HG03521 (cell line): ENCODE measurements around the gene NPR3.

Experiments used
- ATAC-seq: cut with Tn5 transposase; IDR thresholded peaks from one replicate; pipeline ENCODE4 v1.9.1; 2021; ENCODE audit warnings: mild to moderate bottlenecking, moderate library complexity; ENCODE audit not compliant: unreplicated experiment

Gene NPR3, protein sequence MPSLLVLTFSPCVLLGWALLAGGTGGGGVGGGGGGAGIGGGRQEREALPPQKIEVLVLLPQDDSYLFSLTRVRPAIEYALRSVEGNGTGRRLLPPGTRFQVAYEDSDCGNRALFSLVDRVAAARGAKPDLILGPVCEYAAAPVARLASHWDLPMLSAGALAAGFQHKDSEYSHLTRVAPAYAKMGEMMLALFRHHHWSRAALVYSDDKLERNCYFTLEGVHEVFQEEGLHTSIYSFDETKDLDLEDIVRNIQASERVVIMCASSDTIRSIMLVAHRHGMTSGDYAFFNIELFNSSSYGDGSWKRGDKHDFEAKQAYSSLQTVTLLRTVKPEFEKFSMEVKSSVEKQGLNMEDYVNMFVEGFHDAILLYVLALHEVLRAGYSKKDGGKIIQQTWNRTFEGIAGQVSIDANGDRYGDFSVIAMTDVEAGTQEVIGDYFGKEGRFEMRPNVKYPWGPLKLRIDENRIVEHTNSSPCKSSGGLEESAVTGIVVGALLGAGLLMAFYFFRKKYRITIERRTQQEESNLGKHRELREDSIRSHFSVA

DNA sequence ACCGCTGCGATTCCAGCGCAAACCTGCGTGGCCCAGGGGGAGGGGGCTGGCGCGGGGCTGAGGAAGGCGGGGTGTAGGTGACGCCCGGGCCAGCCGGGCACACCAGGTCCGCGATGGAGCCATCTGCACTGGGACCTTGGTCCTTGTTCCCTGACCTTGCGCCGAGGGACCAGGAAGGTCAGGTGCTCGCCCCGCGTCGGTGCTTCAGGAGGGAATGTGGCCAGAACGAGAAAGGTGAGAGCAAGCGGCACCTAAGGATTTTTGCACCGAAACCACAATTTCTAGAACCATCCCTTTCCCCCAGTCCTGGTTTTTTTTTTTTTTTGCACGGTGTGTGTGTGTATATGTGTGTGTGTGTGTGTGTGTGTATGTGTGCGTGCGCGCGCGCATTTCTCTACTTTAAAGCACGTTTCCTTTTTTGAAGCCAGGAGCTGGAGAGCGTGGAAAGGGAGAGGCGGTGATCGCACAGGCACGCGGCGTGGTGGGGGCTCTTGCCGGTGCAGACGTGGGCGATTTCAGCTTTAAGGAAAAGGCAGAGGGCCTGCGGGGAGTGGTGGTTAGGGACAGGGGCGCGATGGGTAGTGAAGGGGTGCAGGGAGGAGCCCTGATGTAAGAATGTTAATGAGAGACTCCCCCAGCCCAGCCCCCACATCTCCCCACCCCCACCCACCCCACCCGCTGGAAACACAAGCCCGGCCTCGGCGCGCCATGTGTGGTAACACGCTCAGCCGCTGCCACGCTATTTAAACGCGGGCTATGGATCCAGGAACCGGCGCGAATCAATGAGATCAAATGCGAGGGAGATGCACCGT lies at the start of gene NPR3:
TSS of gene NPR3 (plus strand) at position 772 of the 812 bp plus-strand sequence. CDS start 456 bp downstream, outside the sequence.
- ATAC-seq: no peak

- no peak for ATAC-seq
Observed at GRCh38 chr5:32664523-32664922, 46.6 kb upstream of the NPR3 start.

GRCh38 chr5:32668552-32668951 lies 42.6 kb upstream of the NPR3 start:
- ATAC-seq: no peak

DNA sequence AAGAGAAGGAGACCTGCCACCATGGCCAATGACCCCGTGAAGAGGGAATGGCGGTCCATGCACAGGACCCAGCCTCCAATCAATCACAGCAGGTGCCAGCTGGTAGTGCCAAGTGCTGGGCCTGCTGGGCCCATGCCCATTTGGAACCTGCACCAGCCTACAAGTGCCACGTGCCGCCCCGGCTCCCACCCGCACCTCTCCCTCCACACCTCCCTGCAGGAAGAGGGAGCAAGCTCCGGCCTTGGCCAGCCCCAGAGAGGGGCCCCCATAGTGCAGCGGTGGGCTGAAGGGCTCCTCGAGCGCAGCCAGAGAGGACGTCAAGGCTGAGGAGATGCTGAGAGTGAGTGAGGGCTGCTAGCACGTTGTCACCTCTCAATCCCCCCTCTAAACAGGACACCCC lies 37.8 kb upstream of the NPR3 start:
- no peak for ATAC-seq

DNA sequence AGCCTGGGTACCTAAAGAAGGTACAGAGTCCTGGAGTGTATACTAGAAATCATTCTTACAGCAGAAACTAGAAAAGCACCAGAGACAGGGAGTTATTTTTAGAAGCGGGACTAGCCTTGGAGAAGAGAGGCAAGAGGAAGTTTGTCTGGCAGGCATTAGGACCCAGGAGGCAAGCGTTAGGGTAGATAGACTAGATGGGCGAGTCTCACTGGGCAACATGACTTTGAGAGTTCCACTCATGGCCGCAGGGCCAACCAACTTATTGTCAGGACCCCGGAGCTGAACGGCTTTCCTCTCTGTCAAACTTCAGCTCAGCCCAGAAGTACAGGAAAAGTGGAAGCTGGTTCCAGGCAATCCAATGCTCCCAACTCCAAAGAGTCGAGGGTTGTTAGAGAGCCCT lies 34.1 kb upstream of the NPR3 start:
- ATAC-seq: no peak

GRCh38 chr5:32678472-32678871 lies 32.6 kb upstream of the NPR3 start:
- ATAC-seq: no peak

GRCh38 chr5:32679218-32679617 lies 31.9 kb upstream of the NPR3 start:
- ATAC-seq: no peak

DNA sequence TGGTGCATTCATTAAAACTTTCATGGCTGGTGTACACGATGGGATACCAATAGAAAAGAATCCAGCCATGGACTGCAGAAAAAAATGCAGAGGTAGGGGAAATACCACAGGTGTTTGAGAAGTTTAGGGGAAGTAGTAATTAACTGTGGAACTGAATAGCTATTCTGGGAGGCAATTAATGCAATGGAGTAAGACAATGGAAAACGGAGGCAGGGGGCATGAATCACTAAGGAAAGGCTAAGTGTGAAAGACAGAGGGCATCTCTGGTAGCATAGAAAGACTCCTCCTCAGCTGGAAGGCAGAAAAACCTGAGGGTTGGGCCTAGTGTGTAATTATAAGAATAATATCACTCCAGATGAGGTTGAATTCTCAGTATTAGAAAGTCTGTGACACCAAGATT lies 30.9 kb upstream of the NPR3 start:
- no peak for ATAC-seq

- no peak for ATAC-seq
Observed at GRCh38 chr5:32683125-32683524, 28.0 kb upstream of the NPR3 start.

DNA sequence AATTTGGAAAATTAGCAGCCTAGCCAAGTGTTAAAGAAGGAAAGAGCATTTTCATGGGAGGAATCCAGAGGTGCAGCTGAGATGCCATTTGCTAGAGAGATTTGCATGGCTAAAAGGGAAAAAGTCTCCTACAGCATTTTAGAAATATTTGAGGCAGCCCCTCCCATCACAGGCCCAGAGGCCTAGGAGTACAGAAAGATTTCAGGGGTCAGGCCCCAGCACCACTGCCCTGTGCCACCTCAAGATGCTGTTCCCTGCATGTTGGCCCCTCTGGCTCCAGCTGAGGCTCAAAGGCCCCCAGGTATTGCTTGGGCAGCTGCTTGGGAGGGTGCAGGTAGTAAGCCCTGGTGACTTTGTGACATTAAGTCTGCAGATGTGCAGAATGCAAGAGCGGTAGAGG lies 26.9 kb upstream of the NPR3 start:
- no peak for ATAC-seq

DNA sequence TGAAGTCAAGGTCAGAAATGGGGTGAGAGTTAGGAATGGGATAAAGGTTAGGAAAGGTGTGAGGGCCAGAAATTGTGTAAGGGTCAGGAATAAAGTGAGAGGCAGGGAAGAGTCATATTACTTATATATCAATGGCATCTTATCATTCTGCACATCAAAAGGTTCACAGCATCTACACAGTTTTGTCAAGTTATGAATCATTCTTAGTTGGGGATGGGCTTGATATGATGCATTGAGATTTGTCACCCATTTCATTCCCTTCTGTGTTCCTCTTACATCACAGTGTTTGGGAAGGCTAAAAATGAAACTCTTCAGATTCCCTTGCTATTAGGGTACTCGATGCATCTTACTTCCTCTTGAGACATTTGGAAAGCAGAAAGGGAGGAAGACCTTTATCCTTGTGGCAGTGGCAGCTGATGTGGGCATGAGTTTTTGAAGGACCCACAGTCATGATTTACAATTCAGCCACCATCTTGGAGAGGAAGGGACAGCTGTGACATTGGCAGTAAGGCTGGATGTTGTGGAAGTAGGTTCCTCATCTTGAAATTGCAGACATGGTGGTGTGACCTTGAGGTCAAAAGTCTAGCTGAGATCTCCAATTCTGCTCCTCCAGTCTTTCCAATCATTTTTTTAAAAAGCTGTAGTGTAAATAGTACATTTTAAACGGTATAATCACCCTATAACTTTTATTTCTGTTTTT lies 24.2 kb upstream of the NPR3 start:
- no peak for ATAC-seq

DNA sequence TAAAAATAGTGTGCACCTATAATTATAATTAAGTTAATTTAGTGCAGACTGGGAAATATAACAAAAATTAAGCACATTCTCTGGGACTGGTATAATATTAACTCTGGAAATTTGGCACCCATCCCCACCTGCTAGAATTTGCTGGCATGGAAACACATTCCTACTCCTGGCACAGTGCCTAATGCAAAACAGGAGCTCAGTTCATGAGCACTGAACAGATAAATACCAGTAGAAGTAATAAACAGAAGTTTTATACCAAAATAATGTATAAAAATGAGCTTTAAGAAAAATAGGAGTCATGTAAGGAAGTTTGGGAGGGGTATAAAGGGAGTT lies 23.7 kb upstream of the NPR3 start:
- ATAC-seq: no peak

DNA sequence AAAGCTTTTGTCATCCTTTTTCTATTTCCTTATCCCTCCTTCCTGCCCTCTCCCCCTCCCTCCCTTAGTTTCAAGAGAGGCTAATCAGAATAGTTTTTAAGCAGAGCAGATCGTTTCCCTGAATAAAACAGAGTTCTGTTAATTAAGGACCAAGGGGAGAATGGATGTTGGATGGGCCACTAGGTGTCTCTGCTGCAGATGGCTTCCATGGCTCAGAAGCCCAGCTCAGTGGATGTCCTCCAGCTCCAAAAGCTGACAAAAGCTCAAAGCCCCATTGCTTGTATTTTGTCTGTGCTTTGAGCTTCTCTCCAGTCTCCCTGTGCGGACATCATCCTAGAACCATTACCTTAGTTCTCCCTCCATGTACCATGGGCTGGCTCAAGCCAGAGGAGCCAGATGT lies 21.0 kb upstream of the NPR3 start:
- ATAC-seq: no peak

GRCh38 chr5:32690666-32691065 lies 20.5 kb upstream of the NPR3 start:
- ATAC-seq: no peak

- ATAC-seq: no peak
Observed at GRCh38 chr5:32692036-32692746, 18.9 kb upstream of the NPR3 start.

- ATAC-seq: no peak
Observed at GRCh38 chr5:32703957-32704356, 7.2 kb upstream of the NPR3 start.

GRCh38 chr5:32707418-32707997 lies 3.6 kb upstream of the NPR3 start:
- ATAC-seq: no peak

- ATAC-seq: no peak
Observed at GRCh38 chr5:32708949-32709348, 2.2 kb upstream of the NPR3 start.

DNA sequence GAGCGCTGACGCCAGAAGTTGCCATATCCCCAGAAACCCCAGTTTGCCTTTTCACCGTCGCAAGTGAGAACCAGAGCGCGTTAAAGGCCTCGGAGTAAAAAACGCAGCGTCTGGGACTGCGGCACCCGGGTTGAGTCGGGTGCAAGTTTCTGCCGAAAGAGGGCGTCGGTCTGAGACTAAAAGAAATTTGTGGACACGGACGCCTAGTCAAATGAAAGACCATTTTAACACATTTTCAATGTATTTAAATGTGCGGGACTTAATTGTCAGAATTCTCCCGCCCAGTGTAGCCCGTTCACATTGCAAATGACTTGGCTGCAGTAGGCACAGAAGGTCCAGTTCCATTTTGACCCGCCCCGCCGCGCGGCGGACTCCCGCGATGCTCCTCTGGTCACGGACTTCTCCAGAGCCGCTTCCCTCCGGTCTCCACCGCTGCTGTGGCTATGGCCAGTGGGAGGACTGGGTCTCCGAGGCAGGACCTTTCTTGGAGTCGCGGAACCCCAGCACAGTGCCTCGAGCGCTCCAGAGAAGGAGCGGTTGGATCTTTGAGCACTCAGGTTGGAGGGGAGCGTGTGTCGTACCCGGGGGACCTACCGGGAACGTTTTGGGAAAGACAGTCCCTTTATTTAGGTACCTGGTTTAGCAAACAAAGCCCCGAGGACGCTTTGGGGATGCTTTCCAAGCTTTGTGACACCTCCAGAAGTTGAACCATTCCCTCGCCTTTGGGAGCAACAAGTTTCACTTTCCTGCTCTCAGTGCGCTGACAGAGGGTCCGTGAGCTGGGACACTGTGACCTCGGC lies 1.2 kb upstream of the NPR3 start:
- peak; percentile 62 for ATAC-seq

- no peak for ATAC-seq
Observed at GRCh38 chr5:32711362-32711680, 200 bp downstream of the NPR3 start.
